Neural progenitor cell (in vitro differentiated cells): ENCODE measurements around the gene C4B.
"Not testable (repeated sequence)": the region's sequence is repeated elsewhere in the genome, so short reads cannot be mapped to it uniquely, and the experiment has no call there.

Experiments used
- CTCF ChIP-seq: fragments of 200-600 bp; sonication (generic); IDR thresholded peaks from 2 replicates; pipeline ENCODE4 v1.5.1; 2017; ENCODE audit warnings: antibody characterized with exemption, mild to moderate bottlenecking
- EZH2 ChIP-seq: fragments of 200-600 bp; sonication (generic); IDR thresholded peaks from 2 replicates; pipeline ENCODE4 v1.6.1; 2017; ENCODE audit warnings: antibody characterized with exemption, mild to moderate bottlenecking, moderate library complexity
- EZH2phosphoT487 ChIP-seq: fragments of 200-600 bp; sonication (generic); IDR thresholded peaks from 2 replicates; pipeline ENCODE4 v1.6.1; 2017; ENCODE audit warnings: antibody characterized with exemption

GRCh38 chr6:32003301-32003700 lies 11.3 kb upstream of the C4B start:
- TF ChIP-seq CTCF, EZH2, EZH2phosphoT487: not testable (repeated sequence)
